ENCODE data around the gene ABHD2.

Gene ABHD2

DNA sequence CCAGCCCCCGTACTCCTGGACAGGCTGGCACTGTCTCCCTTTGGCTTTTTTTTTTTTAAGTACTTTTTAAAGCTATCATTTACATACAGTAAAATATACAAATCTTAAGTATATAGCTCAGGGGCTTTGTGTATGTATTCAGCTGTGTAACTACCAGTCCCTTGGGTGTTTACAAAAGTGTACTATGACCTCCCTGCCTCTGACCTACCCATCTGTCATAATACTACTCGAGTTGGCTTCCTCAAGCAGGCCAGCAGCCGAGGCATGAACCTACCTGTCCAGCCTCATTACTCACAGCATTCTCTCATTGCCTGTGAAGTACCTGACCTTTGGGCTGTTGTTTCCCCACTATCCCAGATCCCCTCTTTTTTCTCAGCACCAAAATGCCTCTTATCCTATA, 33.2 kb downstream of the ABHD2 start:
- H4K20me1 ChIP-seq (ENCODE audit: insufficient read depth, low read length), result no peaks in the 10 kb centered on the region
- no peaks in the 10 kb centered on the region for H3K79me2 ChIP-seq (ENCODE audit: low read length)
- H3K9me3 ChIP-seq (ENCODE audit: insufficient read depth, low read length), result no peaks in the 10 kb centered on the region
- no peaks in the 10 kb centered on the region for H3K27me3 ChIP-seq (ENCODE audit: low read depth, low read length)
- TF ChIP-seq EZH2phosphoT487 (IDR thresholded peaks at IDR 0.05; ENCODE audit: low read depth), result no peak
- TF ChIP-seq, protein P1, sequence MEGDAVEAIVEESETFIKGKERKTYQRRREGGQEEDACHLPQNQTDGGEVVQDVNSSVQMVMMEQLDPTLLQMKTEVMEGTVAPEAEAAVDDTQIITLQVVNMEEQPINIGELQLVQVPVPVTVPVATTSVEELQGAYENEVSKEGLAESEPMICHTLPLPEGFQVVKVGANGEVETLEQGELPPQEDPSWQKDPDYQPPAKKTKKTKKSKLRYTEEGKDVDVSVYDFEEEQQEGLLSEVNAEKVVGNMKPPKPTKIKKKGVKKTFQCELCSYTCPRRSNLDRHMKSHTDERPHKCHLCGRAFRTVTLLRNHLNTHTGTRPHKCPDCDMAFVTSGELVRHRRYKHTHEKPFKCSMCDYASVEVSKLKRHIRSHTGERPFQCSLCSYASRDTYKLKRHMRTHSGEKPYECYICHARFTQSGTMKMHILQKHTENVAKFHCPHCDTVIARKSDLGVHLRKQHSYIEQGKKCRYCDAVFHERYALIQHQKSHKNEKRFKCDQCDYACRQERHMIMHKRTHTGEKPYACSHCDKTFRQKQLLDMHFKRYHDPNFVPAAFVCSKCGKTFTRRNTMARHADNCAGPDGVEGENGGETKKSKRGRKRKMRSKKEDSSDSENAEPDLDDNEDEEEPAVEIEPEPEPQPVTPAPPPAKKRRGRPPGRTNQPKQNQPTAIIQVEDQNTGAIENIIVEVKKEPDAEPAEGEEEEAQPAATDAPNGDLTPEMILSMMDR (IDR thresholded peaks at IDR 0.05; ENCODE audit: low read depth, low read length), result no peak
- no peak overlapping the region for H3K4me3 ChIP-seq (ENCODE audit: low read length)
- no peak overlapping the region for H3K9ac ChIP-seq (ENCODE audit: low read length)
- H3K36me3 ChIP-seq (replicated peaks; ENCODE audit: low read depth, low read length), result peaks cover 27% of the 10 kb centered on the region
- no peak overlapping the region for H3K4me2 ChIP-seq (ENCODE audit: low read length)
- no peak overlapping the region for H2AFZ ChIP-seq (ENCODE audit: low read depth, low read length)
- H3K27ac ChIP-seq (ENCODE audit: low read length), result no peak overlapping the region
- H3K4me1 ChIP-seq (ENCODE audit: low read length), result no peaks in the 10 kb centered on the region

DNA sequence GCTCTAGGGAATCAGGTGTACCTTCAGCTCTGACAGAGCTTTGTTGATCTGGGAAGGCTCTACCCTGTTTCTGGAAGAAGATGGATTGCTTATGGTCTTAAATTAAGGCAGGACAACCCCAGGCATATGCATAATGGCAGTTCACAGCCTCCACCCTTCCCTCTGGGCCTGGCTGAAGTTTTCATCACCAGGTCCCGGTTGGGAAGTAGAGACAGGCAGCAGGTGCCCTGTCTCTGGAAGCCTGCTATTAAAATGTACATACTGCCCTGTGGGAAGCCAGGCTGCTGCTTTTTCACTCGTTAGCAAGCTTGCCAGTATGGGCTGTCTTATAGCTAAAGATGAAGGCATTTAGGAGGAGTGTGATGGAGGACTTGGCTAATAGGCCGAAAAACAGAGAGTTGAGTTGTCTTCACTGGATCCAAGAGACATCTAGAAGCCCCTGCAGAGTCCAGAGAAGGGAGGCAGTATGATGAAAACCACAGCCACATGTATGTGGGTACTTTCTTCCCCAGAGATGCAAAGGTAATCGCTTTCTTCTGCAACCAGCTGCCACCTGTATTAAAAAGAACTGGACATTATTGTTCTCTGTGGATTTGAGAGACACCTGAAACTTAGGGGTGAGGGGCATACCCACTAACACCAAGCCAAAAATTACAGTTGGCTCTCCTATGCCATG, 34.4 kb downstream of the ABHD2 start:
- H3K9ac ChIP-seq (ENCODE audit: low read length), result no peak overlapping the region
- H3K4me3 ChIP-seq (ENCODE audit: low read length), result no peak overlapping the region
- H3K36me3 ChIP-seq (replicated peaks; ENCODE audit: low read depth, low read length), result peaks cover 26% of the 10 kb centered on the region
- H2AFZ ChIP-seq (ENCODE audit: low read depth, low read length), result no peak overlapping the region
- no peak overlapping the region for H3K27ac ChIP-seq (ENCODE audit: low read length)
- H4K20me1 ChIP-seq (ENCODE audit: insufficient read depth, low read length), result no peaks in the 10 kb centered on the region
- H3K4me1 ChIP-seq (ENCODE audit: low read length), result no peaks in the 10 kb centered on the region
- no peaks in the 10 kb centered on the region for H3K79me2 ChIP-seq (ENCODE audit: low read length)
- H3K4me2 ChIP-seq (ENCODE audit: low read length), result no peak overlapping the region
- no peaks in the 10 kb centered on the region for H3K9me3 ChIP-seq (ENCODE audit: insufficient read depth, low read length)
- no peak for TF ChIP-seq EZH2phosphoT487 (IDR thresholded peaks at IDR 0.05; ENCODE audit: low read depth)
- TF ChIP-seq, protein P1 (IDR thresholded peaks at IDR 0.05; ENCODE audit: low read depth, low read length), result no peak
- no peaks in the 10 kb centered on the region for H3K27me3 ChIP-seq (ENCODE audit: low read depth, low read length)

DNA sequence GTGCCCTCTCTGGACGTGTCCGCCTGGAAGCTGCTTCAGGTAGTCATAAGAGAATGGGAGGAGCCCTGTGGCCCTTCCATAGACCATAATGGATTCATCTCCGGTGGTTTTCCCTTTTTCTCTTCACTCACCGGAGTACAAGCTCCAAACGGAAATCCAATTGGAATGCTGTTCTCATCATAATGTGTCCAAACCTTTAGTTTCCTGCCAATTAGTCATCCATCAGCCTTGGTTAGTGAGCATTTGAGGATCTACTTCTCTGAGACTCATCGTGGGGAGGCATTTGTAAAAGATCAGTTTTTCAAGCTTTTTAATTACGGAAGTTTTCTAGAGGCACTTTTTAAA, 34.9 kb downstream of the ABHD2 start:
- Histone ChIP-seq H3K27ac (ENCODE audit: low read length) (no peak overlapping the region), H3K9me3 (ENCODE audit: insufficient read depth, low read length) (no peaks in the 10 kb centered on the region), H3K4me1 (ENCODE audit: low read length) (no peaks in the 10 kb centered on the region), H3K4me2 (ENCODE audit: low read length) (no peak overlapping the region), H3K9ac (ENCODE audit: low read length) (no peak overlapping the region), H3K79me2 (ENCODE audit: low read length) (no peaks in the 10 kb centered on the region), H3K36me3 (replicated peaks; ENCODE audit: low read depth, low read length) (peaks cover 23% of the 10 kb centered on the region), H4K20me1 (ENCODE audit: insufficient read depth, low read length) (no peaks in the 10 kb centered on the region), H3K27me3 (ENCODE audit: low read depth, low read length) (no peaks in the 10 kb centered on the region), H3K4me3 (ENCODE audit: low read length) (no peak overlapping the region), H2AFZ (ENCODE audit: low read depth, low read length) (no peak overlapping the region)
- no peak for TF ChIP-seq EZH2phosphoT487 (IDR thresholded peaks at IDR 0.05; ENCODE audit: low read depth)
- TF ChIP-seq, protein P1 (IDR thresholded peaks at IDR 0.05; ENCODE audit: low read depth, low read length), result no peak

DNA sequence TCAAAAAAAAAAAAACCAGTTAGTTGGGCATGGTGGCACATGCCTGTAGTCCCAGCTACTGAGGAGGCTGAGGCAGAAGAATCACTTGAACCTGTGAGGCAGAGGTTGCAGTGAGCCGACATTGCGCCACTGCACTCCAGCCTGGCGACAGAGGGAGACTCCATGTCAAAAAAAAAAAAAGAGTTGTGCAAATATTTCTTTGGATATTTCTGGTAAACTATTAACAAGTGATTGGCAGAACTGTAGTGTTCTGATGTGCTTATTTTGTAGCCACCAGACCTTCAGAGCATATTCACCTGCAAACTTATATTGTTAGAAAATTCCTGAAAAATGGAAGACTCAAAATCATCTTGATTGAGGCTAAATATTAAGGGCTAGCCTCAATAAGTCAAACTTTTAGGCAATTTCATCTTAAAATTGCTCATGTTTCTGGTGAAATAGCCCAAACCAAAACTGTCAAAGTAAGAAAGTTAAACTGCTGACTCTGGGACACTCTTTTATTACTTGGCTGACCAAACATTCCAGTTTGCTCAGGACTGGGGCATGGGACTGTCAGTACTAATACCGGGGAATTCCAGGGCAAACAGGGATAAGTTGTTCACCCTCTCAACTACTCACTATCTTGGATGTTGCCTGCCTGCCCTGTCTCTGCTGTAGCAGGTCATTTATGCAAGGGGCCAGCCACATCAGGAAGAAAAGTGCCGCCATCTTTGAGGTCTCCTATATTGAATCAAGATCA, 37.0 kb downstream of the ABHD2 start:
- H3K4me3 ChIP-seq (ENCODE audit: low read length), result no peak overlapping the region
- H3K4me2 ChIP-seq (ENCODE audit: low read length), result no peak overlapping the region
- H3K36me3 ChIP-seq (replicated peaks; ENCODE audit: low read depth, low read length), result peaks cover 19% of the 10 kb centered on the region
- H2AFZ ChIP-seq (ENCODE audit: low read depth, low read length), result no peak overlapping the region
- H3K9ac ChIP-seq (ENCODE audit: low read length), result no peak overlapping the region
- peaks cover 20% of the 10 kb centered on the region for H3K4me1 ChIP-seq (ENCODE audit: low read length)
- TF ChIP-seq EZH2phosphoT487 (IDR thresholded peaks at IDR 0.05; ENCODE audit: low read depth), result no peak
- TF ChIP-seq, protein P1 (IDR thresholded peaks at IDR 0.05; ENCODE audit: low read depth, low read length), result no peak
- H3K27ac ChIP-seq (ENCODE audit: low read length), result no peak overlapping the region
- no peaks in the 10 kb centered on the region for H3K27me3 ChIP-seq (ENCODE audit: low read depth, low read length)
- H3K9me3 ChIP-seq (ENCODE audit: insufficient read depth, low read length), result no peaks in the 10 kb centered on the region
- no peaks in the 10 kb centered on the region for H3K79me2 ChIP-seq (ENCODE audit: low read length)
- peaks cover 4% of the 10 kb centered on the region; the same call in 1 of the 2 replicates for H4K20me1 ChIP-seq (ENCODE audit: insufficient read depth, low read length)

All from OCI-LY3 (cell line).